ENCODE results near the gene PDCD1. TPM values are rescaled to one million over a fixed set of nuclear protein-coding genes. Genes with fewer than 3 reads are reported as not detected.

Gene PDCD1
- total and polyA plus RNA-seq, 2 of the 8 experiments (the other 6 are each of a cell fraction or from before 2014, with no cell fraction given) = 0.48 to 1.1 TPM

DNA sequence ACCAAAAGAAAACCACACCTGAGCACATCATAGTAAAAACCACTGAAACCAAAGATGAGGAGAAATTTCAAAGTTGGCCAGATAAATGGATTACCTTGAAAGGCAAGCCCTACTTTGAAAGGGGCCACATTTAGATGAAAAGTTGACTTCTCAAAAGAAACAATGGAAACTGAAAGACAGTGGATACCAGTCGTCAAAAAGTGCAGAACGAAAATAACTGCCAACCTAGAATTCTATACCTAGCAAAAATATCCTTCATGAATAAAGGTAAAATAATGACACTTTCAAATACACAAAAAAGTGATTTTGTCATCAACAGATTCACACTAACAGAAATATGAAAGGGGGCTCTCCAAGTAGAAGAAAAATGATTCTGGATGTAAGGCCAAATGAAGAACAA lies 31.3 kb downstream of the PDCD1 start:
- H4K5ac ChIP-seq (ENCODE audit: insufficient read length, low read depth, low read length) = no peak overlapping the region
- 93% methylated on average over 2 of the region's 2 CpGs; no CpG with 5 or more reads in 1 of the 2 experiments for WGBS, 2 experiments (ENCODE audit: extremely low coverage in 1 of 2, insufficient coverage in 1 of 2, insufficient read length in 1 of 2, insufficient replicate concordance in 2 of 2, low coverage in 1 of 2, low lambda C conversion rate in 2 of 2, missing lambda C conversion rate in 1 of 2)
- no peak for FAIRE-seq
- TF ChIP-seq, protein P1, sequence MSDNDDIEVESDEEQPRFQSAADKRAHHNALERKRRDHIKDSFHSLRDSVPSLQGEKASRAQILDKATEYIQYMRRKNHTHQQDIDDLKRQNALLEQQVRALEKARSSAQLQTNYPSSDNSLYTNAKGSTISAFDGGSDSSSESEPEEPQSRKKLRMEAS (IDR thresholded peaks at IDR 0.05) = no peak
- TF ChIP-seq CBX5 (IDR thresholded peaks at IDR 0.05; ENCODE audit: low read depth, low read length) = no peak

More for the DNA sequence above, 31.3 kb downstream of the PDCD1 start:
- Histone ChIP-seq H3K79me1 (ENCODE audit: low read depth, low read length) (no peaks in the 10 kb centered on the region), H3K4me1 (replicated peaks in 1 of 4; ENCODE audit: control insufficient read depth in 3 of 4, insufficient read depth in 4 of 4, low read length in 3 of 4) (peaks cover 0 to under 1% (median 0%) of the 10 kb centered on the region in 4 experiments; a peak in 1 of 7 replicates), H2BK12ac (ENCODE audit: low read depth, low read length) (no peak overlapping the region), H3K4me3 (ENCODE audit: extremely low read depth in 1 of 4, insufficient read depth in 2 of 4, low read depth in 3 of 4, low read length in 4 of 4) (no peak overlapping the region), H3K9ac (replicated peaks in 1 of 4; ENCODE audit: extremely low read depth in 1 of 4, low read depth in 3 of 4, low read length in 3 of 4) (no peak overlapping the region), H3K36me3 (ENCODE audit: control insufficient read depth in 2 of 4, insufficient read depth in 4 of 4, low read length in 3 of 4) (no peaks in the 10 kb centered on the region), H4K20me1 (replicated peaks in 1 of 2; ENCODE audit: control insufficient read depth in 1 of 2, insufficient read depth in 2 of 2, low read length in 2 of 2) (no peaks in the 10 kb centered on the region), H3K79me2 (ENCODE audit: control insufficient read depth in 1 of 2, insufficient read depth in 2 of 2, low read length in 2 of 2) (no peaks in the 10 kb centered on the region), H3K18ac (ENCODE audit: extremely low read depth, low read length) (no peak overlapping the region), H2BK20ac (ENCODE audit: low read length) (no peak overlapping the region), H2BK120ac (replicated peaks; ENCODE audit: low read depth, low read length) (no peak overlapping the region), H3K4me2 (ENCODE audit: insufficient read depth in 1 of 2, low read depth in 2 of 2, low read length in 2 of 2) (no peak overlapping the region), H3K9me3 (ENCODE audit: insufficient read depth in 2 of 2, low read depth in 1 of 2, low read length in 1 of 2) (peaks cover 5 to 9% of the 10 kb centered on the region in 2 experiments; a peak in 3 of 4 replicates), H3K23ac (ENCODE audit: insufficient read length) (no peak overlapping the region), H3K27ac (ENCODE audit: low read depth, low read length) (no peak overlapping the region), H4K8ac (ENCODE audit: extremely low read depth, insufficient read depth, low read length) (no peak overlapping the region), H4K91ac (replicated peaks; ENCODE audit: insufficient read length, low read length) (no peak overlapping the region), H3K56ac (replicated peaks; ENCODE audit: insufficient read length, low read depth, low read length) (no peak overlapping the region), H2BK15ac (ENCODE audit: low read length) (no peak overlapping the region), H3K4ac (replicated peaks; ENCODE audit: insufficient read length, low read depth, low read length) (no peak overlapping the region), H3K23me2 (ENCODE audit: low read depth, low read length) (no peaks in the 10 kb centered on the region), H3K27me3 (replicated peaks in 1 of 4; ENCODE audit: control insufficient read depth in 3 of 4, extremely low read depth in 1 of 4, insufficient read depth in 3 of 4, low read length in 3 of 4) (no peaks in the 10 kb centered on the region), H2BK5ac (ENCODE audit: low read depth, low read length) (no peak overlapping the region), H2AFZ (ENCODE audit: low read length) (no peak overlapping the region), H2AK5ac (ENCODE audit: low read depth, low read length) (no peak overlapping the region), H3K14ac (ENCODE audit: insufficient read length) (no peak overlapping the region)
- POLR2A ChIA-PET (ENCODE audit: partially characterized antibody) = no interaction called here
- no peak for DNase-seq (ENCODE audit: low read depth in 1 of 2, low spot score in 2 of 2)
- CTCF ChIA-PET (ENCODE audit: partially characterized antibody) = no interaction called here

All from H1 (cell line).